ENCODE results near the gene KLHL7.
"Not testable (repeated sequence)": the region's sequence is repeated elsewhere in the genome, so short reads cannot be mapped to it uniquely, and the experiment has no call there.

KLHL7 gene

GRCh38 chr7:23218196-23218595, 112.6 kb downstream of the KLHL7 start:
- Histone ChIP-seq H3K4me1 (ENCODE audit: insufficient read depth, low read length, severe bottlenecking) (no peaks in the 10 kb centered on the region), H3K9ac (ENCODE audit: low read length) (no peak overlapping the region), H2AFZ (ENCODE audit: low read length) (no peak overlapping the region), H3K9me2 (ENCODE audit: low read depth, low read length) (no peaks in the 10 kb centered on the region), H3K27ac (ENCODE audit: low read depth, low read length, poor library complexity, severe bottlenecking) (no peak overlapping the region), H3K4me3 (ENCODE audit: low read depth, low read length, poor library complexity, severe bottlenecking) (no peak overlapping the region), H3K27me3 (ENCODE audit: insufficient read depth, low read length) (peaks cover 9% of the 10 kb centered on the region; the same call in 1 of the 2 replicates), H3K4me2 (ENCODE audit: low read length) (no peak overlapping the region), H3K9me3 (ENCODE audit: low read length) (no peaks in the 10 kb centered on the region), H3F3A (ENCODE audit: insufficient read depth, low read length) (no peaks in the 10 kb centered on the region), H3K79me2 (ENCODE audit: insufficient read depth, low read length) (no peaks in the 10 kb centered on the region), H4K20me1 (ENCODE audit: insufficient read depth, low read length) (no peaks in the 10 kb centered on the region), H3K36me3 (ENCODE audit: insufficient read depth, low read length) (no peaks in the 10 kb centered on the region)
- TF ChIP-seq EZH2 (IDR thresholded peaks at IDR 0.05; ENCODE audit: borderline replicate concordance, low read length), result no peak

GRCh38 chr7:23220690-23221305, 115.2 kb downstream of the KLHL7 start:
- no peaks in the 10 kb centered on the region for H3F3A ChIP-seq (ENCODE audit: insufficient read depth, low read length)
- H3K9me2 ChIP-seq (ENCODE audit: low read depth, low read length), result no peaks in the 10 kb centered on the region
- H3K79me2 ChIP-seq (ENCODE audit: insufficient read depth, low read length), result no peaks in the 10 kb centered on the region
- no peak for TF ChIP-seq CTCF (IDR thresholded peaks at IDR 0.05; ENCODE audit: low read length)
- TF ChIP-seq EZH2 (IDR thresholded peaks at IDR 0.05; ENCODE audit: borderline replicate concordance, low read length), result no peak
- no peak overlapping the region for H3K4me2 ChIP-seq (ENCODE audit: low read length)
- no peaks in the 10 kb centered on the region for H3K4me1 ChIP-seq (ENCODE audit: insufficient read depth, low read length, severe bottlenecking)
- peaks cover 9% of the 10 kb centered on the region; the same call in 1 of the 2 replicates for H3K27me3 ChIP-seq (ENCODE audit: insufficient read depth, low read length)
- H3K27ac ChIP-seq (ENCODE audit: low read depth, low read length, poor library complexity, severe bottlenecking), result no peak overlapping the region
- no peaks in the 10 kb centered on the region for H3K36me3 ChIP-seq (ENCODE audit: insufficient read depth, low read length)
- no peak overlapping the region for H2AFZ ChIP-seq (ENCODE audit: low read length)
- H3K9me3 ChIP-seq (ENCODE audit: low read length), result no peaks in the 10 kb centered on the region
- H3K9ac ChIP-seq (ENCODE audit: low read length), result no peak overlapping the region
- no peaks in the 10 kb centered on the region for H4K20me1 ChIP-seq (ENCODE audit: insufficient read depth, low read length)
- no peak overlapping the region for H3K4me3 ChIP-seq (ENCODE audit: low read depth, low read length, poor library complexity, severe bottlenecking)

GRCh38 chr7:23222439-23223030, 117.0 kb downstream of the KLHL7 start:
- H4K20me1 ChIP-seq (ENCODE audit: insufficient read depth, low read length), result no peaks in the 10 kb centered on the region
- no peak overlapping the region for H2AFZ ChIP-seq (ENCODE audit: low read length)
- no peaks in the 10 kb centered on the region for H3K36me3 ChIP-seq (ENCODE audit: insufficient read depth, low read length)
- H3K9me3 ChIP-seq (ENCODE audit: low read length), result no peaks in the 10 kb centered on the region
- H3K4me3 ChIP-seq (ENCODE audit: low read depth, low read length, poor library complexity, severe bottlenecking), result no peak overlapping the region
- peaks cover 9% of the 10 kb centered on the region for H3K27me3 ChIP-seq (ENCODE audit: insufficient read depth, low read length)
- no peaks in the 10 kb centered on the region for H3K9me2 ChIP-seq (ENCODE audit: low read depth, low read length)
- no peaks in the 10 kb centered on the region for H3F3A ChIP-seq (ENCODE audit: insufficient read depth, low read length)
- no peaks in the 10 kb centered on the region for H3K4me1 ChIP-seq (ENCODE audit: insufficient read depth, low read length, severe bottlenecking)
- H3K27ac ChIP-seq (ENCODE audit: low read depth, low read length, poor library complexity, severe bottlenecking), result no peak overlapping the region
- H3K79me2 ChIP-seq (ENCODE audit: insufficient read depth, low read length), result no peaks in the 10 kb centered on the region
- H3K9ac ChIP-seq (ENCODE audit: low read length), result no peak overlapping the region
- TF ChIP-seq EZH2 (IDR thresholded peaks at IDR 0.05; ENCODE audit: borderline replicate concordance, low read length) (no peak), CTCF (IDR thresholded peaks at IDR 0.05; ENCODE audit: low read length) (no peak)
- H3K4me2 ChIP-seq (ENCODE audit: low read length), result no peak overlapping the region

- H3K4me2 ChIP-seq (ENCODE audit: low read length); H3K36me3 ChIP-seq (ENCODE audit: insufficient read depth, low read length); H3K27me3 ChIP-seq (ENCODE audit: insufficient read depth, low read length); H3F3A ChIP-seq (ENCODE audit: insufficient read depth, low read length); H3K9me3 ChIP-seq (ENCODE audit: low read length); H2AFZ ChIP-seq (ENCODE audit: low read length); H3K27ac ChIP-seq (ENCODE audit: low read depth, low read length, poor library complexity, severe bottlenecking); H3K79me2 ChIP-seq (ENCODE audit: insufficient read depth, low read length); H3K9me2 ChIP-seq (ENCODE audit: low read depth, low read length); H3K4me1 ChIP-seq (ENCODE audit: insufficient read depth, low read length, severe bottlenecking); H4K20me1 ChIP-seq (ENCODE audit: insufficient read depth, low read length); H3K4me3 ChIP-seq (ENCODE audit: low read depth, low read length, poor library complexity, severe bottlenecking); H3K9ac ChIP-seq (ENCODE audit: low read length): not testable (repeated sequence)
Measured at GRCh38 chr7:23224364-23224763, 118.8 kb downstream of the KLHL7 start.

Measured in OCI-LY1 (cell line).